Fibroblast of villous mesenchyme (primary cell): Measurements from ENCODE around the gene ANTKMT. TPM values are rescaled to one million over a fixed set of nuclear protein-coding genes. Genes with fewer than 3 reads are reported as not detected.
A peak's percentile ranks its signal among the peaks of the same experiment; 100 is the strongest.

Experiments
- DNase-seq: peaks from one replicate; pipeline ENCODE4 v3.0.0-alpha.2; 2010; ENCODE audit warnings: low read depth
- H3K4me3 ChIP-seq: 2 replicates; pipeline ENCODE4 v1.5.1; 2011; ENCODE audit warnings: low read depth, mild to moderate bottlenecking, low read length
- total RNA-seq: library from RNA; depleted of rRNA; stranded (reverse); fragments of >200 nt; gene quantifications from 2 replicates; pipeline ENCODE4 v1.2.3, GENCODE V29; 2012
- TF ChIP-seq, protein P1 (sequence below): IDR thresholded peaks from 2 replicates; pipeline ENCODE4 v1.5.1; 2012; ENCODE audit warnings: low read depth, mild to moderate bottlenecking, low read length; ENCODE audit not compliant: insufficient read depth

The ANTKMT gene
- total RNA-seq, 1 donor = 19.4 TPM

DNA sequence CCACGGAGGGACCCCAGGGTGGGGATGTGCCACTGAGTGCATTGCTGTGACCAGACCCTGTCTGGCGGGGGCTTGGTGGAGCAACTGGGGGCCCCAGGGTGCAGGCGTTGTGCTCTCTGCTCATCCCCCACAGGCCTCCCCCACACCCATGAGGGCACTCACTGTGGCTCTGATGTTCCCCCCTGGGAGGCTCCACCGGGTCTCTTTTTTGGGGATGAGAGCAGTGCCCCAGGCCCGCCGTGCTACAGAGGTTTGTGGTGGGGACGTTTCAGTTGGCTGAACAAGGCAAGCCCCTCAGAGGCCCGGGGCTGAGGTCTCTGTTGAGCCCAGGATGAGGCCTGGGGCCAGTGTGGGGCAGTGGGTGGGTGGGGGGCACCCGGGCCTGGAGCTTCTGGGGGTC, 2.7 kb downstream of the ANTKMT start:
- no peak overlapping the region for H3K4me3 ChIP-seq
- TF ChIP-seq, protein P1, sequence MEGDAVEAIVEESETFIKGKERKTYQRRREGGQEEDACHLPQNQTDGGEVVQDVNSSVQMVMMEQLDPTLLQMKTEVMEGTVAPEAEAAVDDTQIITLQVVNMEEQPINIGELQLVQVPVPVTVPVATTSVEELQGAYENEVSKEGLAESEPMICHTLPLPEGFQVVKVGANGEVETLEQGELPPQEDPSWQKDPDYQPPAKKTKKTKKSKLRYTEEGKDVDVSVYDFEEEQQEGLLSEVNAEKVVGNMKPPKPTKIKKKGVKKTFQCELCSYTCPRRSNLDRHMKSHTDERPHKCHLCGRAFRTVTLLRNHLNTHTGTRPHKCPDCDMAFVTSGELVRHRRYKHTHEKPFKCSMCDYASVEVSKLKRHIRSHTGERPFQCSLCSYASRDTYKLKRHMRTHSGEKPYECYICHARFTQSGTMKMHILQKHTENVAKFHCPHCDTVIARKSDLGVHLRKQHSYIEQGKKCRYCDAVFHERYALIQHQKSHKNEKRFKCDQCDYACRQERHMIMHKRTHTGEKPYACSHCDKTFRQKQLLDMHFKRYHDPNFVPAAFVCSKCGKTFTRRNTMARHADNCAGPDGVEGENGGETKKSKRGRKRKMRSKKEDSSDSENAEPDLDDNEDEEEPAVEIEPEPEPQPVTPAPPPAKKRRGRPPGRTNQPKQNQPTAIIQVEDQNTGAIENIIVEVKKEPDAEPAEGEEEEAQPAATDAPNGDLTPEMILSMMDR = no peak
- DNase-seq = no peak

DNA sequence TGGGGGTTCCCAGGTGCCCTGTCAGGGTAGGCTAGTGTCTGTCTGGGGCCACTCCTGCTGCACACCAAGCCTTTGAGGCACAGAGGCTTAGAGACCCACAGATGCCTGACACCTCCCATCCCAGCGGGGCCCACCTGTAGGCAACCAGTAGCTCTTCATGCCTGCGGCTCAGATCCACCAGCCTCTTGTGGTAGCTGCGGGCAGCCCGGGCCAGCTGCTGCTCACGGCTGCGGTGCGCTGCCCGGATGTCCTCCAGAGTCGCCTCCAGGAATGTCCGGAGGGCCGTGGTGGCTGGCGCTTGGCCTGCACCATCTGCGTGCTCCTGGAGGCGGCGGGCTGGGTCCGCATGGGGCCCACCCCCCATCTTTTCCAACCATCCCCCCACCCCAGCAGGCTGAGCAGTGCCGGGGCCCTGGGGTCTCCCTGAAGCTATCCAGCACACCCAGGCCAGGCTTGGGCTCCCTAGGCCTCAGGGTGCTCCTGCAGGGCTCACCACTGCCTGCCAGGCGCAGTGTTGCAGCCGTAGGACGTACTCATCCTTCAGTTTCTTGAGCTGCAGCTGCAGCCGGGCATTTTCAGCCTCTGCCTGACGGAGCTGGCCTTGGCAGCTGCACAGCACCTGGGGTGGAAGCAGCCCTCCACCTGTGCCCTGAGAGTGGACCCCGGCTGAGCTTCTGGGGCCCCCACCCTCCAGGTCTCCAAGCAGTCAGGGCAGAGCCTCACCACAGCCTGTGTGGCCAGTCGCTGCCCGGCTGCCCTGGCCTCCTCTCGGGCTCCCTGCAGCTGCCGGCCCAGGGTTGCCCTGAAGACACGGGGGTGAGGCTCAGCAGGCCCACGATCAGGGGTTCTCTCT, 3.5 kb downstream of the ANTKMT start:
- DNase-seq = no peak
- H3K4me3 ChIP-seq = no peak overlapping the region
- TF ChIP-seq, protein P1 = no peak

DNA sequence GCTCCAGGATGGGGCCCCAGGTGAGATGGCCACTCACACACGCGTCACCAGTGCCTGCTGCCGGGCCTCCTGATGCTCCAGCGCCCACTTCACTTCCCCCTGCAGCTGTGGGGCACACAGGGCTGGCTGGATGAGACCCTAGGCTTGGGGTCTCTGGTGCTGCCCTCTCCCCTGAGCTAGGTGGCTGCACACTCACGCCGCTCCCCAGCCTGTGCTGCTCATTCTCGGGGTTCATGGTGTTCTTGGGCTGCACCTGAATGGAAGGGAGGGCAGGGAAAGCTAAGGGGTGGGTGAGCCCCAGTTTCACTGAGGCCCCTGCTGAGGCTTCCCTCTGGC, 4.1 kb downstream of the ANTKMT start:
- no peak overlapping the region for H3K4me3 ChIP-seq
- TF ChIP-seq, protein P1 = no peak
- DNase-seq = no peak

DNA sequence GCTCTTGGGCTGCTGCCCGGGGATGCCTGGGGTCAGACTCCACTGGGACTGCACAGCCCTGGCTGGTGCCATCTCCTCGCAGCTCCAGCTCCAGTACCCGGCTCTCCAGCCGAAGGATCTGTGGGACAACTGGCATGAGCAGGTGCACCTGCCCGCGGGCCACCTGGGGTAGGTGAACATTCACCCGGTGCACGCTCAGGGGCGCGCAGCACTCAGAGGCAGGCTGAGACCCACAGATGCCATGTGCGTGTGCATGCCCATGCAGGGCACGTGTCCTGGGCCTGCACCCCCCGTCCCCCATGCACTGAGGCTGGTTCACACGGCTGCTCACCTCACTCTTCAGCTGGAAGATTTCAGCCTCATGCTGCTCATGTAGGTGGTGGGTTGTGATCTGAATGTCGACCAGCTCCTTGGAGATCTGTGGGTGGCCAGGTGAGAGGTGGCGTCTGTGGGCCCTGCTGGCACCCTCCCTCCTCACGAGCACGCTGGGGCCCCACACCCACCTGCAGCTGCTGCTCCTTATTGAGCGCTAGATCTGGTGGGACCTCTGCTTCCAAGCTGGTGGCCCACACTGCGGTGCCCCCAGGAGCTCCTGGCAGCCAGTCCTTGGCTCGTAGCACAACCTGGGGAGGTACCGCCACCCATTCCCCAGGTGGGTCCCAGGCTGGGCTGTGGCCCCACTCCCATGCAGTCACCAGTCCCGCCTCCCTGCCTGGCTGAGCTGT, 4.7 kb downstream of the ANTKMT start:
- TF ChIP-seq, protein P1 = no peak
- no peak for DNase-seq
- H3K4me3 ChIP-seq = no peak overlapping the region

DNA sequence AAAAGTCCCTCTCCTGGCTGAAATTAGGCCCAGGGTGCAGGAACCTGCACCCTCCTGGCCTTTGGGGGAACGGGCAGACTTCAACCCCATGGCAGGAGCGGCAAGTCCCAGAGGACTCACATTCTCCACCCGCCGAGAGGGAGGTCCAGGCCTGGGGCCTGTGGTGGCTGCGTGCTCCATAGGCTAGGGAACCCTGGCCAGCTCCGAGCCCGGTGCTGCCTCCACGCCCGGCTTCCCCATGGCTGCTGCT, 5.2 kb downstream of the ANTKMT start:
- TF ChIP-seq, protein P1 = no peak
- DNase-seq = no peak
- no peak overlapping the region for H3K4me3 ChIP-seq

DNA sequence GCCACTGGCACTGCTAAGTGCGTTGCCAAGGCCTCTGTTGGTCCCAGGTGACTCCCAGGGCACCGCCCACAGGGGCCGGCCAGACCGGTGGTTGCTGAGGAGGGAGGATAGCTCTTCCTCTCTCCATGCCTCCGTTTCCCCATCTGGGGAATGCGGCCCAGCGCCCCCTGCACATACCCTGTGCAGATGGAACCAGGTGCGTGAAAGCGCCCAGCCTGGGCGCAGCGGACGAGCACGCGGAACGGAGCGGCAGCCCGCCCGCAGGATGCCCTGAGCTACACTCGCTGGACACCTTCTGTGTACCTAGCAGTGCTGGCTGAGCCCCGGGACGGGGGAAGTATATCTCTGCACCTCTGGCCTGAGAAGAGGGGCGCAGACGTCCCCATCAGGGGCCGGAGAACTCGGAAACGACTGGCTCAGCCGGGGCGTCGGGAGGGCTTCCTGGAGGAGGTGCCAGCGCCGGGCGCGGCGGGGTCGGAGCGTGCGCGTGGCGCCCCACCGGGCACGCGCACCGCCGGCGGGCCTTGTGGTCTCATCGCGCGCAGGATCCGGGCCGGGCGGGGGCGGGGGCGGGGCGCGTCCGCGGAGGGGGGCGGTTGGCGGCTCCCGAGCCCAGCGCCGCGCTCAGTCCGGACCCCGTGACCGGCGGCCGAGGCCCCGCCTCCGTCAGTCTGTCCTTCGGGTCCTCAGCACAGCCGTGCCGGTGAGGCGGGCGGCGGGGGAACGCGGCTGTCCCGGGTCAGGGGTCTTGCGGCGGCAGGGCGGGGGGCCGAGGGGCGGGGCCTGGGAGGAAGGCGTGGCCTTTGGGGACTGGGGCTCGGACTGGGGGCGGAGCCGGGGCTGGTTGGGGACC, 5.7 kb downstream of the ANTKMT start, which contains the start of the genes CCDC78 and HAGHL:
TSS of gene CCDC78 (minus strand) at position 6 of the 853 bp plus-strand sequence. CDS start 76 bp downstream, outside the sequence.
TSS of gene HAGHL (plus strand) at position 669 of the 853 bp plus-strand sequence. CDS start 404 bp downstream, outside the sequence.
- peak; percentile 48 for DNase-seq
- H3K4me3 ChIP-seq = peak within 1 kb of the TSS; percentile 76
- TF ChIP-seq, protein P1 = no peak
